ENCODE measurements around the gene SLC4A11. TPM values are rescaled to one million over a fixed set of nuclear protein-coding genes. Genes with fewer than 3 reads are reported as not detected.

SLC4A11 gene
- total RNA-seq, 1 donor from 2014 or later, result 5.8 TPM

GRCh38 chr20:3226093-3226492 lies 12.9 kb downstream of the SLC4A11 start:
- H3K27me3 Mint-ChIP-seq, result no peaks in the 10 kb centered on the region
- H3K4me1 Mint-ChIP-seq (ENCODE audit: unreplicated experiment), result no peaks in the 10 kb centered on the region
- no peak for TF ChIP-seq CTCF (conservative IDR thresholded peaks at IDR 0.05)
- H3K4me3 Mint-ChIP-seq, result no peak overlapping the region
- H3K27ac Mint-ChIP-seq, result no peak overlapping the region
- no peaks in the 10 kb centered on the region for H3K9me3 Mint-ChIP-seq
- H3K36me3 Mint-ChIP-seq, result peaks cover 4% of the 10 kb centered on the region
- DNase-seq (ENCODE audit: extremely low spot score, unreplicated experiment), result no peak

GRCh38 chr20:3224681-3225421 lies 14.1 kb downstream of the SLC4A11 start:
- Mint-ChIP-seq H3K4me1 (ENCODE audit: unreplicated experiment) (no peaks in the 10 kb centered on the region), H3K27ac (no peak overlapping the region), H3K4me3 (no peak overlapping the region), H3K27me3 (no peaks in the 10 kb centered on the region), H3K9me3 (no peaks in the 10 kb centered on the region), H3K36me3 (peaks cover 5% of the 10 kb centered on the region)
- DNase-seq (ENCODE audit: extremely low spot score, unreplicated experiment), result no peak
- no peak for TF ChIP-seq CTCF (conservative IDR thresholded peaks at IDR 0.05)

GRCh38 chr20:3223994-3224680 lies 14.9 kb downstream of the SLC4A11 start:
- no peaks in the 10 kb centered on the region for H3K4me1 Mint-ChIP-seq (ENCODE audit: unreplicated experiment)
- H3K9me3 Mint-ChIP-seq, result no peaks in the 10 kb centered on the region
- H3K27ac Mint-ChIP-seq, result no peak overlapping the region
- DNase-seq (ENCODE audit: extremely low spot score, unreplicated experiment), result no peak
- H3K4me3 Mint-ChIP-seq, result no peak overlapping the region
- no peak for TF ChIP-seq CTCF (conservative IDR thresholded peaks at IDR 0.05)
- no peaks in the 10 kb centered on the region for H3K27me3 Mint-ChIP-seq
- peaks cover 5% of the 10 kb centered on the region for H3K36me3 Mint-ChIP-seq

- DNase-seq (ENCODE audit: extremely low spot score, unreplicated experiment), result no peak
- TF ChIP-seq CTCF (conservative IDR thresholded peaks at IDR 0.05), result no peak
- Mint-ChIP-seq H3K4me1 (ENCODE audit: unreplicated experiment) (no peaks in the 10 kb centered on the region), H3K4me3 (no peak overlapping the region), H3K27ac (no peak overlapping the region), H3K36me3 (peaks cover 5% of the 10 kb centered on the region), H3K9me3 (no peaks in the 10 kb centered on the region), H3K27me3 (no peaks in the 10 kb centered on the region)
Observed at GRCh38 chr20:3223651-3223993, 15.4 kb downstream of the SLC4A11 start.

- Mint-ChIP-seq H3K4me3 (no peak overlapping the region), H3K4me1 (ENCODE audit: unreplicated experiment) (no peaks in the 10 kb centered on the region), H3K9me3 (no peaks in the 10 kb centered on the region), H3K27ac (no peak overlapping the region), H3K36me3 (peaks cover 5% of the 10 kb centered on the region), H3K27me3 (no peaks in the 10 kb centered on the region)
- no peak for DNase-seq (ENCODE audit: extremely low spot score, unreplicated experiment)
- no peak for TF ChIP-seq CTCF (conservative IDR thresholded peaks at IDR 0.05)
Observed at GRCh38 chr20:3222635-3223600, 16.1 kb downstream of the SLC4A11 start.

Measured in type B pancreatic cell (in vitro differentiated cells).